Measurements from ENCODE around the gene PIKFYVE.

The PIKFYVE gene

GRCh38 chr2:208240619-208241209 is 25.3 kb upstream of the PIKFYVE start:
- CTCF ChIA-PET = interaction anchor here (0.9 to 2.4 kb wide), 2 partner anchors 11 to 66 kb away, joined by 3 to 14 read pairs; no protein-coding TSS in a partner anchor
- POLR2A ChIA-PET = interaction anchor here (0.5 kb wide), 1 partner anchor 700 kb away, joined by 13 read pairs; no protein-coding TSS in a partner anchor
- peaks cover 16 to 80% of the 10 kb centered on the region in 2 experiments for H3K36me3 ChIP-seq (ENCODE audit: control insufficient read depth in 2 of 2, insufficient read depth in 1 of 2, low read length in 2 of 2)

GRCh38 chr2:208244422-208244821 is 21.6 kb upstream of the PIKFYVE start:
- no peak overlapping the region for H3K4me3 ChIP-seq (ENCODE audit: low read depth, low read length)
- H3K36me3 ChIP-seq (ENCODE audit: control insufficient read depth in 2 of 2, insufficient read depth in 1 of 2, low read length in 2 of 2) = peaks cover 25 to 85% of the 10 kb centered on the region in 2 experiments
- ChIA-PET POLR2A (no interaction called here), CTCF (no interaction called here)
- H3K9me3 ChIP-seq (ENCODE audit: control insufficient read depth, insufficient read depth, low read depth, low read length) = no peaks in the 10 kb centered on the region
- TF ChIP-seq ZNF24 (tag by site-specific recombination; IDR thresholded peaks at IDR 0.05) (no peak), GLI4 (tag by site-specific recombination; IDR thresholded peaks at IDR 0.05) (no peak), HOXD13 (CRISPR knock-in tag; IDR thresholded peaks at IDR 0.05; ENCODE audit: borderline replicate concordance) (no peak), ZNF140 (tag by site-specific recombination; IDR thresholded peaks at IDR 0.05) (no peak), EGR2 (tag by site-specific recombination; IDR thresholded peaks at IDR 0.05; ENCODE audit: low read depth) (no peak), ZNF473 (tag by site-specific recombination; IDR thresholded peaks at IDR 0.05) (no peak)
- no peak overlapping the region for H3K27ac ChIP-seq (ENCODE audit: extremely low read depth, low read depth, low read length)
- H3K4me1 ChIP-seq (ENCODE audit: control insufficient read depth, insufficient read depth, low read length) = no peaks in the 10 kb centered on the region

More at GRCh38 chr2:208240619-208241209, 25.3 kb upstream of the PIKFYVE start:
- Histone ChIP-seq H3K9me3 (ENCODE audit: control insufficient read depth, insufficient read depth, low read depth, low read length) (no peaks in the 10 kb centered on the region), H3K27ac (ENCODE audit: extremely low read depth, low read depth, low read length) (no peak overlapping the region), H3K4me3 (ENCODE audit: low read depth, low read length) (no peak overlapping the region), H3K4me1 (ENCODE audit: control insufficient read depth, insufficient read depth, low read length) (no peaks in the 10 kb centered on the region)
- TF ChIP-seq ZNF530 (tag by site-specific recombination; IDR thresholded peaks at IDR 0.05; ENCODE audit: low read depth) (no peak), ZFHX2 (tag by site-specific recombination; conservative IDR thresholded peaks at IDR 0.05) (no peak), ZFP3 (tag by site-specific recombination; IDR thresholded peaks at IDR 0.05; ENCODE audit: low read depth) (no peak), PRDM1 (tag by site-specific recombination; IDR thresholded peaks at IDR 0.05) (no peak), ZNF391 (tag by site-specific recombination; IDR thresholded peaks at IDR 0.05; ENCODE audit: borderline replicate concordance, low read depth) (no peak), ZNF521 (tag by site-specific recombination; IDR thresholded peaks at IDR 0.05) (no peak), KLF16 (tag by site-specific recombination; IDR thresholded peaks at IDR 0.05) (no peak), ZNF658 (tag by site-specific recombination; IDR thresholded peaks at IDR 0.05) (no peak), REST (tag by site-specific recombination; IDR thresholded peaks at IDR 0.05) (no peak), ZNF555 (tag by site-specific recombination; conservative IDR thresholded peaks at IDR 0.05) (no peak)

GRCh38 chr2:208245746-208246145 is 20.3 kb upstream of the PIKFYVE start:
- ChIA-PET POLR2A (no interaction called here), CTCF (interaction anchor here (0.6 to 1.2 kb wide), 3 partner anchors 70 to 1091 kb away, joined by 4 to 7 read pairs (median 4); no protein-coding TSS in a partner anchor)
- H3K4me1 ChIP-seq (ENCODE audit: control insufficient read depth, insufficient read depth, low read length) = no peaks in the 10 kb centered on the region
- H3K36me3 ChIP-seq (ENCODE audit: control insufficient read depth in 2 of 2, insufficient read depth in 1 of 2, low read length in 2 of 2) = peaks cover 29 to 84% of the 10 kb centered on the region in 2 experiments
- H3K9me3 ChIP-seq (ENCODE audit: control insufficient read depth, insufficient read depth, low read depth, low read length) = no peaks in the 10 kb centered on the region
- H3K4me3 ChIP-seq (ENCODE audit: low read depth, low read length) = no peak overlapping the region
- H3K27ac ChIP-seq (ENCODE audit: extremely low read depth, low read depth, low read length) = no peak overlapping the region
- TF ChIP-seq ZIC2 (tag by site-specific recombination; IDR thresholded peaks at IDR 0.05) (no peak), ZNF280C (tag by site-specific recombination; IDR thresholded peaks at IDR 0.05) (no peak), ZNF311 (tag by site-specific recombination; IDR thresholded peaks at IDR 0.05; ENCODE audit: borderline replicate concordance) (no peak), KLF17 (tag by site-specific recombination; IDR thresholded peaks at IDR 0.05) (no peak), KLF9 (tag by site-specific recombination; IDR thresholded peaks at IDR 0.05; ENCODE audit: low read depth) (no peak), ZNF223 (tag by site-specific recombination; IDR thresholded peaks at IDR 0.05) (no peak), ZNF529 (tag by site-specific recombination; IDR thresholded peaks at IDR 0.05; ENCODE audit: insufficient replicate concordance) (no peak), ZBTB6 (tag by site-specific recombination; IDR thresholded peaks at IDR 0.05) (no peak), ZNF501 (tag by site-specific recombination; IDR thresholded peaks at IDR 0.05) (no peak)
